Neuronal stem cell (in vitro differentiated cells): ENCODE data around the gene HHIPL1.

Experiments
- DNase-seq: peaks from one replicate; pipeline ENCODE4 v3.0.0-alpha.2; 2013; ENCODE audit warnings: low spot score
- H2AFZ ChIP-seq: one replicate; pipeline ENCODE4 v1.6.1; 2013; ENCODE audit warnings: mild to moderate bottlenecking, low read length, inconsistent platforms
- H2AK5ac ChIP-seq: 2 replicates; pipeline ENCODE4 v1.6.1; 2013; ENCODE audit warnings: low read depth, mild to moderate bottlenecking, inconsistent platforms, low read length, moderate library complexity, mixed read lengths
- H2BK120ac ChIP-seq: 2 replicates; pipeline ENCODE4 v1.6.1; 2013; ENCODE audit warnings: low read depth, mild to moderate bottlenecking, inconsistent platforms, low read length, moderate library complexity, mixed read lengths
- H2BK12ac ChIP-seq: one replicate; pipeline ENCODE4 v1.6.1; 2013; ENCODE audit warnings: low read length, inconsistent platforms
- H2BK15ac ChIP-seq: 2 replicates; pipeline ENCODE4 v1.6.1; 2013; ENCODE audit warnings: mild to moderate bottlenecking, low read length, inconsistent platforms, mixed read lengths
- H2BK5ac ChIP-seq: one replicate; pipeline ENCODE4 v1.6.1; 2013; ENCODE audit warnings: inconsistent platforms, mild to moderate bottlenecking, low read length, moderate library complexity
- H3K14ac ChIP-seq: one replicate; pipeline ENCODE4 v1.6.1; 2013; ENCODE audit warnings: low read length, inconsistent platforms
- H3K18ac ChIP-seq: 2 replicates; pipeline ENCODE4 v1.6.1; 2013; ENCODE audit warnings: low read length, inconsistent platforms
- H3K23ac ChIP-seq: 2 replicates; pipeline ENCODE4 v1.6.1; 2013; ENCODE audit warnings: low read depth, mild to moderate bottlenecking, mixed read lengths, low read length, inconsistent platforms; ENCODE audit not compliant: poor library complexity
- H3K27ac ChIP-seq: replicated peaks from 3 replicates; pipeline ENCODE4 v1.5.1; 2013; ENCODE audit warnings: low read length, inconsistent platforms
- H3K27me3 ChIP-seq, 3 experiments: 2 replicates each; pipeline ENCODE4 v1.6.1; 2013; ENCODE audit warnings: low read length in 3 of 3, mild to moderate bottlenecking in 2 of 3, inconsistent platforms in 1 of 3, low read depth in 1 of 3, mixed read lengths in 1 of 3, moderate library complexity in 1 of 3; ENCODE audit not compliant: control insufficient read depth in 3 of 3, insufficient read depth in 3 of 3
- H3K36me3 ChIP-seq, 2 donors: replicated peaks in 1 of 2; 2 replicates each; pipeline ENCODE4 v1.6.1; 2013; ENCODE audit warnings: low read length in 2 of 2; ENCODE audit not compliant: control insufficient read depth in 2 of 2, insufficient read depth in 2 of 2
- H3K4ac ChIP-seq: 2 replicates; pipeline ENCODE4 v1.6.1; 2013; ENCODE audit warnings: inconsistent platforms, mild to moderate bottlenecking, low read length, moderate library complexity
- H3K4me1 ChIP-seq, 2 donors: 1 replicate in 1 of 2; 2 replicates in 1 of 2; pipeline ENCODE4 v1.6.1; 2013; ENCODE audit warnings: low read length in 2 of 2, low read depth in 1 of 2; ENCODE audit not compliant: control insufficient read depth in 2 of 2, insufficient read depth in 1 of 2
- H3K4me2 ChIP-seq: one replicate; pipeline ENCODE4 v1.6.1; 2013; ENCODE audit warnings: mild to moderate bottlenecking, low read length, inconsistent platforms; ENCODE audit not compliant: insufficient read depth, poor library complexity, severe bottlenecking
- H3K4me3 ChIP-seq, 2 donors: 2 replicates each; pipeline ENCODE4 v1.5.1; 2013; ENCODE audit warnings: low read length in 2 of 2, mild to moderate bottlenecking in 2 of 2, inconsistent platforms in 1 of 2, moderate library complexity in 1 of 2
- H3K79me1 ChIP-seq: one replicate; pipeline ENCODE4 v1.6.1; 2013; ENCODE audit warnings: low read depth, mild to moderate bottlenecking, inconsistent platforms, low read length, moderate library complexity
- H3K9ac ChIP-seq: one replicate; pipeline ENCODE4 v1.6.1; 2013; ENCODE audit warnings: mild to moderate bottlenecking, low read depth, low read length, inconsistent platforms; ENCODE audit not compliant: poor library complexity
- H3K9me3 ChIP-seq, 2 donors: replicated peaks in 1 of 2; 2 replicates each; pipeline versions ENCODE3 to v1.6.1; 2013; ENCODE audit warnings: low read length in 2 of 2, mild to moderate bottlenecking in 2 of 2, inconsistent platforms in 1 of 2, low read depth in 1 of 2, mixed read lengths in 1 of 2, moderate library complexity in 1 of 2; ENCODE audit not compliant: control insufficient read depth in 2 of 2, insufficient read depth in 1 of 2
- H4K8ac ChIP-seq: one replicate; pipeline ENCODE4 v1.6.1; 2013; ENCODE audit warnings: low read depth, mild to moderate bottlenecking, inconsistent platforms, low read length, moderate library complexity
- H4K91ac ChIP-seq: one replicate; pipeline ENCODE4 v1.6.1; 2013; ENCODE audit warnings: low read length, low read depth, mild to moderate bottlenecking, inconsistent platforms; ENCODE audit not compliant: poor library complexity
- WGBS, 2 donors: extraction: QIAGEN DNeasy Blood & Tissue Kit; methylation state at CpG; one replicate each; pipeline ENCODE4 v1.1.7; 2013; ENCODE audit warnings: missing lambda C conversion rate in 2 of 2, mixed read lengths in 1 of 2; ENCODE audit not compliant: insufficient read length in 2 of 2, insufficient replicate concordance in 1 of 2; ENCODE audit errors: extremely low coverage in 2 of 2; 5-methylcytosine and 5-hydroxymethylcytosine counted together

The HHIPL1 gene

GRCh38 chr14:99605299-99605961 is 39.5 kb upstream of the HHIPL1 start:
- H3K4me2 ChIP-seq, result peak overlapping the region; percentile 97
- no CpG with 5 or more reads among the region's 38 CpGs for WGBS, 2 donors
- no peaks in the 10 kb centered on the region for H3K9me3 ChIP-seq
- H3K79me1 ChIP-seq, result peaks cover 12% of the 10 kb centered on the region
- peak overlapping the region; percentile 63 for H3K23ac ChIP-seq
- H4K8ac ChIP-seq, result no peak overlapping the region
- no peak overlapping the region for H3K4ac ChIP-seq
- peaks cover 0 to 23% (median 9%) of the 10 kb centered on the region in 3 experiments for H3K27me3 ChIP-seq
- peak overlapping the region; percentile 69 to 78 for H3K4me3 ChIP-seq
- peak overlapping the region; percentile 97 for H3K18ac ChIP-seq
- no peak overlapping the region for H2BK120ac ChIP-seq
- H3K9ac ChIP-seq, result no peak overlapping the region
- no peak overlapping the region for H2BK12ac ChIP-seq
- no peak overlapping the region for H3K27ac ChIP-seq
- peak overlapping the region; percentile 90 for H2BK15ac ChIP-seq
- peaks cover 27% of the 10 kb centered on the region in 2 donors for H3K4me1 ChIP-seq
- peak overlapping the region; percentile 94 for H2BK5ac ChIP-seq
- H4K91ac ChIP-seq, result peak overlapping the region; percentile 30
- peaks cover 0 to 2% of the 10 kb centered on the region in 2 donors for H3K36me3 ChIP-seq
- peak overlapping the region; percentile 43 for H2AK5ac ChIP-seq
- H2AFZ ChIP-seq, result peak overlapping the region; percentile 89
- H3K14ac ChIP-seq, result no peak overlapping the region
- no peak for DNase-seq

- Histone ChIP-seq H3K9me3 (no peaks in the 10 kb centered on the region), H3K18ac (peak overlapping the region; percentile 30), H3K36me3 (no peaks in the 10 kb centered on the region), H3K4me2 (no peak overlapping the region), H3K27me3 (peaks cover 0 to 18% (median 9%) of the 10 kb centered on the region in 3 experiments), H2BK12ac (no peak overlapping the region), H3K4me1 (peaks cover 18 to 27% of the 10 kb centered on the region in 2 donors), H4K8ac (no peak overlapping the region), H4K91ac (no peak overlapping the region), H3K23ac (no peak overlapping the region), H3K4ac (no peak overlapping the region), H3K9ac (no peak overlapping the region), H2AK5ac (peak overlapping the region; percentile 80), H2BK5ac (no peak overlapping the region), H2BK120ac (peak overlapping the region; percentile 49), H2AFZ (no peak overlapping the region), H2BK15ac (peak overlapping the region; percentile 28), H3K4me3 (no peak overlapping the region), H3K27ac (no peak overlapping the region), H3K14ac (no peak overlapping the region), H3K79me1 (peaks cover 11% of the 10 kb centered on the region)
- no peak for DNase-seq
- WGBS, 2 donors, result no CpG with 5 or more reads among the region's 7 CpGs
These were observed 38.6 kb upstream of the HHIPL1 start for GRCh38 chr14:99606359-99606758.

GRCh38 chr14:99608591-99608990 is 36.3 kb upstream of the HHIPL1 start:
- H3K4me1 ChIP-seq, result peaks cover 11 to 14% of the 10 kb centered on the region in 2 donors
- no peaks in the 10 kb centered on the region for H3K36me3 ChIP-seq
- H2AFZ ChIP-seq, result no peak overlapping the region
- H3K23ac ChIP-seq, result no peak overlapping the region
- H3K4ac ChIP-seq, result no peak overlapping the region
- no peak overlapping the region for H2AK5ac ChIP-seq
- no peak overlapping the region for H3K18ac ChIP-seq
- H2BK15ac ChIP-seq, result no peak overlapping the region
- peaks cover 1% of the 10 kb centered on the region for H3K79me1 ChIP-seq
- no peak overlapping the region for H3K4me2 ChIP-seq
- H3K4me3 ChIP-seq, result no peak overlapping the region
- no peak overlapping the region for H2BK120ac ChIP-seq
- no peak overlapping the region for H2BK5ac ChIP-seq
- DNase-seq, result no peak
- no peak overlapping the region for H4K8ac ChIP-seq
- peak overlapping the region; percentile 27 for H3K9ac ChIP-seq
- no peaks in the 10 kb centered on the region for H3K9me3 ChIP-seq
- no peak overlapping the region for H3K14ac ChIP-seq
- H2BK12ac ChIP-seq, result no peak overlapping the region
- WGBS, 2 donors, result no CpG with 5 or more reads among the region's 2 CpGs
- peaks cover 0 to 2% (median 0%) of the 10 kb centered on the region in 3 experiments for H3K27me3 ChIP-seq
- H4K91ac ChIP-seq, result no peak overlapping the region
- H3K27ac ChIP-seq, result no peak overlapping the region

- Histone ChIP-seq H4K91ac (no peak overlapping the region), H2BK15ac (no peak overlapping the region), H2AFZ (no peak overlapping the region), H2BK120ac (no peak overlapping the region), H3K9me3 (no peaks in the 10 kb centered on the region), H3K14ac (no peak overlapping the region), H3K4ac (no peak overlapping the region), H2AK5ac (no peak overlapping the region), H2BK5ac (no peak overlapping the region), H3K36me3 (no peaks in the 10 kb centered on the region), H4K8ac (no peak overlapping the region), H3K4me3 (no peak overlapping the region), H3K79me1 (no peaks in the 10 kb centered on the region), H3K23ac (no peak overlapping the region), H2BK12ac (no peak overlapping the region), H3K27ac (no peak overlapping the region), H3K18ac (no peak overlapping the region), H3K9ac (no peak overlapping the region), H3K4me1 (peaks cover 11 to 17% of the 10 kb centered on the region in 2 donors), H3K27me3 (no peaks in the 10 kb centered on the region), H3K4me2 (no peak overlapping the region)
- no peak for DNase-seq
- WGBS, 2 donors, result no CpG with 5 or more reads among the region's 10 CpGs
These were observed 35.4 kb upstream of the HHIPL1 start for GRCh38 chr14:99609245-99610170.
